K562 (cell line): ENCODE measurements around the gene FAM20C. TPM values are rescaled to one million over a fixed set of nuclear protein-coding genes. Genes with fewer than 3 reads are reported as not detected.

Source experiments
- ATF1 ChIP-seq, 2 experiments: fragments of 450-650 bp in 1 of 2; IDR thresholded peaks; 2 replicates each; pipeline ENCODE4 v1.6.1; 2016; ENCODE audit warnings: missing compliant biosample characterization in 1 of 2, missing genetic modification characterization in 1 of 2
- KLF1 ChIP-seq: fragments of 450-650 bp; IDR thresholded peaks from 2 replicates; pipeline ENCODE4 v1.6.1; 2016; ENCODE audit warnings: missing genetic modification characterization, missing compliant biosample characterization
- MAFG ChIP-seq: fragments of 450-650 bp; conservative IDR thresholded peaks from 2 replicates; pipeline ENCODE4 v1.6.1; 2016; ENCODE audit warnings: missing genetic modification characterization, missing compliant biosample characterization
- MCM5 ChIP-seq: fragments of 450-650 bp; IDR thresholded peaks from 2 replicates; pipeline ENCODE4 v1.6.1; 2016; ENCODE audit warnings: low read depth
- MXI1 ChIP-seq: IDR thresholded peaks from 2 replicates; pipeline ENCODE4 v1.6.1; 2011; ENCODE audit warnings: low read depth, mild to moderate bottlenecking, improper control_type of control experiment, low read length
- NFXL1 ChIP-seq: fragments of 450-650 bp; formaldehyde crosslinking; IDR thresholded peaks from 2 replicates; pipeline ENCODE4 v1.4.0; 2021; ENCODE audit warnings: mild to moderate bottlenecking
- SP1 ChIP-seq: sonication (generic); formaldehyde crosslinking; IDR thresholded peaks from 2 replicates; pipeline ENCODE4 v1.8.1; 2022; ENCODE audit warnings: mild to moderate bottlenecking, missing genetic modification reagents
- U2AF2 ChIP-seq: fragments of 200-400 bp; formaldehyde crosslinking; optimal IDR thresholded peaks from 2 replicates; pipeline ENCODE3; 2017; ENCODE audit warnings: low read depth, mild to moderate bottlenecking, low read length
- ZNF75A ChIP-seq: fragments of 450-650 bp; formaldehyde crosslinking; IDR thresholded peaks from 2 replicates; pipeline ENCODE4 v1.4.0; 2020; ENCODE audit warnings: mild to moderate bottlenecking
- polyA plus RNA-seq, 8 experiments: library from polyadenylated mRNA; depleted of rRNA in 4 of 8; stranded (reverse) in 5 of 8; unstranded in 3 of 8; fragments of >200 nt; fragmentation: Nextera tagmentation in 2 of 8; fragmentation: Illumina TruSeq in 1 of 8; extraction: Ambion mirVana in 2 of 8; extraction: Trizol in 1 of 8; gene quantifications; 2 replicates each; pipeline versions ENCODE4 v1.2.1 to v1.2.3, GENCODE V29; 2011 to 2014; ENCODE audit warnings: inconsistent platforms in 1 of 8, missing spikeins in 1 of 8
- total RNA-seq, 7 experiments: library from RNA; depleted of rRNA in 6 of 7; stranded (reverse); fragments of >200 nt in 6 of 7; fragmentation: Illumina TruSeq in 2 of 7; extraction: Trizol in 2 of 7; gene quantifications; 2 replicates each; pipeline versions ENCODE4 v1.2.1 to v1.2.3, GENCODE V29; 2011 to 2021; ENCODE audit warnings: low replicate concordance in 1 of 7
- TF ChIP-seq, protein P1 (sequence below): sonication (generic); formaldehyde crosslinking; IDR thresholded peaks from 2 replicates; pipeline ENCODE4 v1.8.0; 2022; ENCODE audit warnings: mild to moderate bottlenecking, missing genetic modification reagents
- TF ChIP-seq, protein P2 (sequence below), 2 experiments: IDR thresholded peaks; 2 replicates each; pipeline ENCODE4 v1.6.1; 2011; ENCODE audit warnings: borderline replicate concordance in 1 of 2, control low read depth in 1 of 2, low read depth in 1 of 2, low read length in 1 of 2, mild to moderate bottlenecking in 1 of 2, mixed read lengths in 1 of 2, moderate library complexity in 1 of 2; ENCODE audit not compliant: insufficient read depth in 1 of 2, insufficient read length in 1 of 2, poor library complexity in 1 of 2, severe bottlenecking in 1 of 2; ENCODE audit errors: extremely low read depth in 1 of 2
- TF ChIP-seq, protein P3 (sequence below), 2 experiments: fragments of 450-650 bp in 1 of 2; sonication (generic) in 1 of 2; formaldehyde crosslinking in 1 of 2; IDR thresholded peaks; 2 replicates each; pipeline versions ENCODE4 v1.7.1 to v1.9.0; 2016 to 2022; ENCODE audit warnings: inconsistent platforms in 1 of 2, mild to moderate bottlenecking in 1 of 2, missing genetic modification reagents in 1 of 2

The FAM20C gene
- total and polyA plus RNA-seq, 9 of the 15 experiments (the other 6 are each of a cell fraction or from before 2014, with no cell fraction given) = 0.09 TPM; not detected in 8

DNA sequence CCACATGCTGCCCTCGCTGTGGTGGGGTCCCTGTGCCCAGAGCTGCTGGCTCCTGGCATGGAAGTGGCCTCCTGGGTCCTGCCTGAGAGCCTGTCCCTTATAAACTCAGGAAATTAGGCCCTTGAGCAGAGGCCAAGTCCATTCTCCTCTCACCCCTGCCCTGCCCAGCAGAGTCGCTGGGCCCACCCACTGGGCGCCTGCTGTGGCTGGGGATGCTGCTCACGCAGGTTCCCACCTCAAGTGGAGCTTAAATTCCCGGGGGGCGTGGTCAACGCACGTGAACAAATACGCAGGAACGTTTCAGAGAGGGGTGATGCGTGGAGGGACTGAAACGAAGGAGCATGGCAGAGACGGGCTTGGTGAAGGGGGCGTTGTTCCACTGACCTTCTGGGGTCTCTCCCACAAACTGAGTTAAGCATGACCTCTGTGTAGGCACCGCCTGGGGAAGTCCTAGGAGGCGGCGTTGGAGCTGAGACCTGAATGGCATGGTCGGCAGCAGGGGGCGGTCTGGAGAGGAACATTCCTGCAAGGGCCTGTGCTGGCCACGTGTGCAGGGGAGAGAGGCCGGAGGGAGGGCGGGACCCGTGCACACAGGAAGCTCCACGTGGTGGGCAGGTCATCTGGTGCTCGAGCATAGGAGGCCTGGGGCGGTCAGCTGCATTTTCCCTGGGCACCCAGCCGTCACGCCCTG lies 27.9 kb downstream of the FAM20C start (continued):
- TF ChIP-seq, protein P1, sequence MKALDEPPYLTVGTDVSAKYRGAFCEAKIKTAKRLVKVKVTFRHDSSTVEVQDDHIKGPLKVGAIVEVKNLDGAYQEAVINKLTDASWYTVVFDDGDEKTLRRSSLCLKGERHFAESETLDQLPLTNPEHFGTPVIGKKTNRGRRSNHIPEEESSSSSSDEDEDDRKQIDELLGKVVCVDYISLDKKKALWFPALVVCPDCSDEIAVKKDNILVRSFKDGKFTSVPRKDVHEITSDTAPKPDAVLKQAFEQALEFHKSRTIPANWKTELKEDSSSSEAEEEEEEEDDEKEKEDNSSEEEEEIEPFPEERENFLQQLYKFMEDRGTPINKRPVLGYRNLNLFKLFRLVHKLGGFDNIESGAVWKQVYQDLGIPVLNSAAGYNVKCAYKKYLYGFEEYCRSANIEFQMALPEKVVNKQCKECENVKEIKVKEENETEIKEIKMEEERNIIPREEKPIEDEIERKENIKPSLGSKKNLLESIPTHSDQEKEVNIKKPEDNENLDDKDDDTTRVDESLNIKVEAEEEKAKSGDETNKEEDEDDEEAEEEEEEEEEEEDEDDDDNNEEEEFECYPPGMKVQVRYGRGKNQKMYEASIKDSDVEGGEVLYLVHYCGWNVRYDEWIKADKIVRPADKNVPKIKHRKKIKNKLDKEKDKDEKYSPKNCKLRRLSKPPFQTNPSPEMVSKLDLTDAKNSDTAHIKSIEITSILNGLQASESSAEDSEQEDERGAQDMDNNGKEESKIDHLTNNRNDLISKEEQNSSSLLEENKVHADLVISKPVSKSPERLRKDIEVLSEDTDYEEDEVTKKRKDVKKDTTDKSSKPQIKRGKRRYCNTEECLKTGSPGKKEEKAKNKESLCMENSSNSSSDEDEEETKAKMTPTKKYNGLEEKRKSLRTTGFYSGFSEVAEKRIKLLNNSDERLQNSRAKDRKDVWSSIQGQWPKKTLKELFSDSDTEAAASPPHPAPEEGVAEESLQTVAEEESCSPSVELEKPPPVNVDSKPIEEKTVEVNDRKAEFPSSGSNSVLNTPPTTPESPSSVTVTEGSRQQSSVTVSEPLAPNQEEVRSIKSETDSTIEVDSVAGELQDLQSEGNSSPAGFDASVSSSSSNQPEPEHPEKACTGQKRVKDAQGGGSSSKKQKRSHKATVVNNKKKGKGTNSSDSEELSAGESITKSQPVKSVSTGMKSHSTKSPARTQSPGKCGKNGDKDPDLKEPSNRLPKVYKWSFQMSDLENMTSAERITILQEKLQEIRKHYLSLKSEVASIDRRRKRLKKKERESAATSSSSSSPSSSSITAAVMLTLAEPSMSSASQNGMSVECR = peak; percentile 76
- TF ChIP-seq U2AF2 (no peak), ATF1 (CRISPR knock-in tag; IDR thresholded peaks at IDR 0.05) (no peak), ATF1 (tag; IDR thresholded peaks at IDR 0.05) (peak; percentile 26; the same call in 1 of the 2 replicates), SP1 (no peak), MXI1 (peak; percentile 76; the same call in 1 of the 2 replicates), KLF1 (no peak), MCM5 (no peak), NFXL1 (CRISPR knock-in tag) (no peak), ZNF75A (no peak), MAFG (no peak)
- TF ChIP-seq, protein P2, sequence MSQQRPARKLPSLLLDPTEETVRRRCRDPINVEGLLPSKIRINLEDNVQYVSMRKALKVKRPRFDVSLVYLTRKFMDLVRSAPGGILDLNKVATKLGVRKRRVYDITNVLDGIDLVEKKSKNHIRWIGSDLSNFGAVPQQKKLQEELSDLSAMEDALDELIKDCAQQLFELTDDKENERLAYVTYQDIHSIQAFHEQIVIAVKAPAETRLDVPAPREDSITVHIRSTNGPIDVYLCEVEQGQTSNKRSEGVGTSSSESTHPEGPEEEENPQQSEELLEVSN (IDR thresholded peaks at IDR 0.05; ENCODE audit: borderline replicate concordance in 1 of 2, extremely low read depth in 1 of 2, insufficient read depth in 1 of 2, insufficient read length in 1 of 2, low read depth in 1 of 2, low read length in 1 of 2, poor library complexity in 1 of 2, severe bottlenecking in 1 of 2) = peak; percentile 91 to 93
- TF ChIP-seq, protein P3, sequence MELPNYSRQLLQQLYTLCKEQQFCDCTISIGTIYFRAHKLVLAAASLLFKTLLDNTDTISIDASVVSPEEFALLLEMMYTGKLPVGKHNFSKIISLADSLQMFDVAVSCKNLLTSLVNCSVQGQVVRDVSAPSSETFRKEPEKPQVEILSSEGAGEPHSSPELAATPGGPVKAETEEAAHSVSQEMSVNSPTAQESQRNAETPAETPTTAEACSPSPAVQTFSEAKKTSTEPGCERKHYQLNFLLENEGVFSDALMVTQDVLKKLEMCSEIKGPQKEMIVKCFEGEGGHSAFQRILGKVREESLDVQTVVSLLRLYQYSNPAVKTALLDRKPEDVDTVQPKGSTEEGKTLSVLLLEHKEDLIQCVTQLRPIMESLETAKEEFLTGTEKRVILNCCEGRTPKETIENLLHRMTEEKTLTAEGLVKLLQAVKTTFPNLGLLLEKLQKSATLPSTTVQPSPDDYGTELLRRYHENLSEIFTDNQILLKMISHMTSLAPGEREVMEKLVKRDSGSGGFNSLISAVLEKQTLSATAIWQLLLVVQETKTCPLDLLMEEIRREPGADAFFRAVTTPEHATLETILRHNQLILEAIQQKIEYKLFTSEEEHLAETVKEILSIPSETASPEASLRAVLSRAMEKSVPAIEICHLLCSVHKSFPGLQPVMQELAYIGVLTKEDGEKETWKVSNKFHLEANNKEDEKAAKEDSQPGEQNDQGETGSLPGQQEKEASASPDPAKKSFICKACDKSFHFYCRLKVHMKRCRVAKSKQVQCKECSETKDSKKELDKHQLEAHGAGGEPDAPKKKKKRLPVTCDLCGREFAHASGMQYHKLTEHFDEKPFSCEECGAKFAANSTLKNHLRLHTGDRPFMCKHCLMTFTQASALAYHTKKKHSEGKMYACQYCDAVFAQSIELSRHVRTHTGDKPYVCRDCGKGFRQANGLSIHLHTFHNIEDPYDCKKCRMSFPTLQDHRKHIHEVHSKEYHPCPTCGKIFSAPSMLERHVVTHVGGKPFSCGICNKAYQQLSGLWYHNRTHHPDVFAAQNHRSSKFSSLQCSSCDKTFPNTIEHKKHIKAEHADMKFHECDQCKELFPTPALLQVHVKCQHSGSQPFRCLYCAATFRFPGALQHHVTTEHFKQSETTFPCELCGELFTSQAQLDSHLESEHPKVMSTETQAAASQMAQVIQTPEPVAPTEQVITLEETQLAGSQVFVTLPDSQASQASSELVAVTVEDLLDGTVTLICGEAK (IDR thresholded peaks at IDR 0.05) = 0 out of 2 replicates have a peak, but pooled peaks have one; percentile 32
- TF ChIP-seq, protein P3 (CRISPR knock-in tag; IDR thresholded peaks at IDR 0.05) = peak; percentile 44; the same call in 1 of the 2 replicates
